Measurements from ENCODE around the gene KIF3A.

Gene KIF3A

GRCh38 chr5:132718544-132719312 is 18.6 kb downstream of the KIF3A start:
- TF ChIP-seq ZFP3 (CRISPR knock-in tag; IDR thresholded peaks at IDR 0.05) (no peak), OSR1 (CRISPR knock-in tag; IDR thresholded peaks at IDR 0.05) (no peak), ZNF565 (CRISPR knock-in tag; conservative IDR thresholded peaks at IDR 0.05; ENCODE audit: low read depth) (no peak), PATZ1 (CRISPR knock-in tag; IDR thresholded peaks at IDR 0.05; ENCODE audit: borderline replicate concordance) (no peak)
- ATAC-seq, result no peak

- TF ChIP-seq CSRNP3 (CRISPR knock-in tag; IDR thresholded peaks at IDR 0.05), result no peak
- TF ChIP-seq TSHZ2 (CRISPR knock-in tag; IDR thresholded peaks at IDR 0.05), result no peak
- TF ChIP-seq PATZ1 (CRISPR knock-in tag; IDR thresholded peaks at IDR 0.05; ENCODE audit: borderline replicate concordance), result no peak
- TF ChIP-seq POU6F1 (CRISPR knock-in tag; IDR thresholded peaks at IDR 0.05; ENCODE audit: borderline replicate concordance, low read depth), result no peak
- no peak for TF ChIP-seq ZNF8 (CRISPR knock-in tag; IDR thresholded peaks at IDR 0.05)
- TF ChIP-seq BACH2 (CRISPR knock-in tag; IDR thresholded peaks at IDR 0.05; ENCODE audit: borderline replicate concordance), result no peak
- no peak for TF ChIP-seq RARB (CRISPR knock-in tag; IDR thresholded peaks at IDR 0.05)
- no peak for TF ChIP-seq PPARA (CRISPR knock-in tag; IDR thresholded peaks at IDR 0.05; ENCODE audit: borderline replicate concordance)
- TF ChIP-seq ZFP30 (CRISPR knock-in tag; IDR thresholded peaks at IDR 0.05), result no peak
- no peak for TF ChIP-seq OSR1 (CRISPR knock-in tag; IDR thresholded peaks at IDR 0.05)
- TF ChIP-seq ZNF565 (CRISPR knock-in tag; conservative IDR thresholded peaks at IDR 0.05; ENCODE audit: low read depth), result no peak
- TF ChIP-seq ISL1 (CRISPR knock-in tag; IDR thresholded peaks at IDR 0.05), result no peak
- no peak for TF ChIP-seq TOX (CRISPR knock-in tag; IDR thresholded peaks at IDR 0.05; ENCODE audit: borderline replicate concordance)
Measured at GRCh38 chr5:132714456-132715307, 22.7 kb downstream of the KIF3A start.

GRCh38 chr5:132708645-132709044 is 28.7 kb downstream of the KIF3A start:
- TF ChIP-seq SNAI2 (CRISPR knock-in tag; IDR thresholded peaks at IDR 0.05) (no peak), CSRNP3 (CRISPR knock-in tag; IDR thresholded peaks at IDR 0.05) (no peak), TSHZ2 (CRISPR knock-in tag; IDR thresholded peaks at IDR 0.05) (no peak), ESRRG (CRISPR knock-in tag; IDR thresholded peaks at IDR 0.05) (no peak), ZFP3 (CRISPR knock-in tag; IDR thresholded peaks at IDR 0.05) (no peak), ZNF70 (CRISPR knock-in tag; IDR thresholded peaks at IDR 0.05) (no peak), PPARA (CRISPR knock-in tag; IDR thresholded peaks at IDR 0.05; ENCODE audit: borderline replicate concordance) (no peak), POU6F1 (CRISPR knock-in tag; IDR thresholded peaks at IDR 0.05; ENCODE audit: borderline replicate concordance, low read depth) (no peak)
- ATAC-seq, result no peak

More at GRCh38 chr5:132714456-132715307, 22.7 kb downstream of the KIF3A start:
- ATAC-seq, result peak; percentile 43; the same call in 1 of the 3 replicates

Data from SK-N-SH treated with all-trans-retinoic acid at 6 μM for 48 hours (cell line).